22Rv1 (cell line): ENCODE results near the gene JAG2.

Experiments
- H3K27ac ChIP-seq: fragments of 450-650 bp; 2 replicates; pipeline ENCODE4 v1.5.1; 2017
- CTCF ChIP-seq: fragments of 450-650 bp; IDR thresholded peaks from 2 replicates; pipeline ENCODE4 v1.5.1; 2017; ENCODE audit warnings: mild to moderate bottlenecking
- ZFX ChIP-seq: fragments of 450-650 bp; IDR thresholded peaks from 2 replicates; pipeline ENCODE4 v1.6.1; 2017; ENCODE audit warnings: antibody characterized with exemption, borderline replicate concordance

Gene JAG2

GRCh38 chr14:105153739-105154475, 14.7 kb downstream of the JAG2 start:
- no peak for TF ChIP-seq ZFX
- no peak for TF ChIP-seq CTCF
- H3K27ac ChIP-seq = no peak overlapping the region

- TF ChIP-seq ZFX = no peak
- no peak for TF ChIP-seq CTCF
- no peak overlapping the region for H3K27ac ChIP-seq
Measured at GRCh38 chr14:105153331-105153731, 15.2 kb downstream of the JAG2 start.

- no peak overlapping the region for H3K27ac ChIP-seq
- no peak for TF ChIP-seq ZFX
- no peak for TF ChIP-seq CTCF
Measured at GRCh38 chr14:105152794-105153241, 15.8 kb downstream of the JAG2 start.

- TF ChIP-seq ZFX (no peak), CTCF (no peak)
- H3K27ac ChIP-seq = no peak overlapping the region
Measured at GRCh38 chr14:105151838-105152793, 16.5 kb downstream of the JAG2 start.

GRCh38 chr14:105151084-105151837, 17.3 kb downstream of the JAG2 start:
- TF ChIP-seq ZFX (no peak), CTCF (no peak)
- H3K27ac ChIP-seq = no peak overlapping the region

- TF ChIP-seq CTCF (no peak), ZFX (no peak)
- no peak overlapping the region for H3K27ac ChIP-seq
Measured at GRCh38 chr14:105150368-105151083, 18.1 kb downstream of the JAG2 start.
